Smooth muscle cell (in vitro differentiated cells): ENCODE results near the gene MDK. TPM values are rescaled to one million over a fixed set of nuclear protein-coding genes. Genes with fewer than 3 reads are reported as not detected.

Experiments
- DNase-seq: peaks from one replicate; lab custom pipeline; 2025; ENCODE audit not compliant: unreplicated experiment; lab: John Stamatoyannopoulos, UW
- H2AFZ ChIP-seq: fragments of 200-600 bp; sonication (generic); 2 replicates; pipeline ENCODE4 v1.6.0; 2016; ENCODE audit warnings: antibody characterized with exemption, low read depth, mild to moderate bottlenecking
- H3F3A ChIP-seq: fragments of 200-600 bp; sonication (generic); 2 replicates; pipeline ENCODE4 v1.6.0; 2017; ENCODE audit warnings: antibody characterized with exemption, low read depth
- H3K27ac ChIP-seq: fragments of 200-600 bp; sonication (generic); 2 replicates; pipeline ENCODE4 v1.5.1; 2016; ENCODE audit warnings: low read depth, mild to moderate bottlenecking
- H3K27me3 ChIP-seq: fragments of 200-600 bp; sonication (generic); 2 replicates; pipeline ENCODE4 v1.6.1; 2016; ENCODE audit warnings: low read depth, mild to moderate bottlenecking
- H3K36me3 ChIP-seq: fragments of 200-600 bp; sonication (generic); 2 replicates; pipeline ENCODE4 v1.5.1; 2016; ENCODE audit warnings: low read depth
- H3K4me1 ChIP-seq: fragments of 200-600 bp; sonication (generic); 2 replicates; pipeline ENCODE4 v1.5.1; 2016; ENCODE audit warnings: low read depth
- H3K4me2 ChIP-seq: fragments of 200-600 bp; sonication (generic); 2 replicates; pipeline ENCODE4 v1.6.0; 2016; ENCODE audit warnings: mild to moderate bottlenecking
- H3K4me3 ChIP-seq: fragments of 200-600 bp; sonication (generic); 2 replicates; pipeline ENCODE4 v1.5.1; 2016; ENCODE audit warnings: mild to moderate bottlenecking
- H3K79me2 ChIP-seq: fragments of 200-600 bp; sonication (generic); 2 replicates; pipeline ENCODE4 v1.6.0; 2016; ENCODE audit warnings: low read depth, mild to moderate bottlenecking
- H3K9ac ChIP-seq: fragments of 200-600 bp; sonication (generic); 2 replicates; pipeline ENCODE4 v1.6.0; 2016; ENCODE audit warnings: low read depth
- H3K9me3 ChIP-seq: fragments of 200-600 bp; sonication (generic); replicated peaks from 2 replicates; pipeline ENCODE4 v1.5.1; 2016; ENCODE audit warnings: low read depth
- H4K20me1 ChIP-seq: fragments of 200-600 bp; sonication (generic); 2 replicates; pipeline ENCODE4 v1.6.0; 2016; ENCODE audit warnings: low read depth
- CTCF ChIP-seq: fragments of 200-600 bp; sonication (generic); IDR thresholded peaks from 2 replicates; pipeline ENCODE4 v1.5.1; 2017; ENCODE audit warnings: borderline replicate concordance, mild to moderate bottlenecking, antibody characterized with exemption; ENCODE audit not compliant: insufficient read depth, poor library complexity, severe bottlenecking
- WGBS: methylation state at CpG from one replicate; pipeline ENCODE4 v1.1.7; 2016; ENCODE audit warnings: low lambda C conversion rate; 5-methylcytosine and 5-hydroxymethylcytosine counted together
- polyA plus RNA-seq: library from polyadenylated mRNA; unstranded; fragments of >200 nt; fragmentation: Nextera tagmentation; extraction: Ambion mirVana; gene quantifications from 2 replicates; pipeline ENCODE4 v1.2.1, GENCODE V29; 2016
- total RNA-seq: library from RNA; depleted of rRNA; stranded (reverse); fragments of >200 nt; gene quantifications from 2 replicates; pipeline ENCODE4 v1.2.3, GENCODE V29; 2014

Gene MDK
- total and polyA plus RNA-seq, 2 experiments from 2014 or later = 490 to 667 TPM

GRCh38 chr11:46356924-46357482, 24.5 kb upstream of the MDK start:
- Histone ChIP-seq H3K9ac (no peak overlapping the region), H3K27me3 (no peaks in the 10 kb centered on the region), H3F3A (no peaks in the 10 kb centered on the region), H3K4me3 (no peak overlapping the region), H3K36me3 (no peaks in the 10 kb centered on the region), H2AFZ (no peak overlapping the region), H3K27ac (no peak overlapping the region), H3K9me3 (no peaks in the 10 kb centered on the region), H3K4me2 (no peak overlapping the region), H3K79me2 (peaks cover 75% of the 10 kb centered on the region), H3K4me1 (peaks cover 13% of the 10 kb centered on the region), H4K20me1 (peaks cover 79% of the 10 kb centered on the region)
- 62% methylated on average over 7 of the region's 7 CpGs for WGBS
- no peak for TF ChIP-seq CTCF
- no peak for DNase-seq

- Histone ChIP-seq H3K9ac (no peak overlapping the region), H3K4me1 (peaks cover 13% of the 10 kb centered on the region), H2AFZ (no peak overlapping the region), H3K79me2 (peaks cover 70% of the 10 kb centered on the region), H4K20me1 (peaks cover 79% of the 10 kb centered on the region), H3K4me2 (no peak overlapping the region), H3K27me3 (no peaks in the 10 kb centered on the region), H3K36me3 (no peaks in the 10 kb centered on the region), H3F3A (no peaks in the 10 kb centered on the region), H3K9me3 (no peaks in the 10 kb centered on the region), H3K27ac (no peak overlapping the region), H3K4me3 (no peak overlapping the region)
- DNase-seq = no peak
- no peak for TF ChIP-seq CTCF
- 92% methylated on average over 11 of the region's 11 CpGs for WGBS
Observed at GRCh38 chr11:46357483-46357936, 24.0 kb upstream of the MDK start.

DNA sequence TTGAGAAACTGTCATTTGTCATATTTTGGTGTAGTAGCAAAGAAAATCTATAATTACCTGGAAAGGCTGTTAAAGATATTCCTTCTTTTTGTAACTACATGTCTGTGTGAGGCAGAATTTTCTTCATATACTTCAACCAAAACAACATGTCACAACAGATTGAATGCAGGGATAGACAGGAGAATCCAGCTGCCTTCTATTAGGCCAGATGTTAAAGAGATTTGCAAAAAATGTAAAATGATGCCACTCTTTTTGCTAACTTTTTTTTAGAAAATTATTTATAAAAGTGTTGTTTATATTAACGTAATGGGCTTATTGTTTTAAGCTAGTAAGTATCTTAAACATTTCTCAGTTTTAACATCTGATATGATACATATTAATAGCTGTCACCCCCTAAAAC, 21.5 kb upstream of the MDK start:
- Histone ChIP-seq H3F3A (no peaks in the 10 kb centered on the region), H3K9me3 (no peaks in the 10 kb centered on the region), H4K20me1 (peaks cover 79% of the 10 kb centered on the region), H3K27me3 (no peaks in the 10 kb centered on the region), H3K36me3 (no peaks in the 10 kb centered on the region), H2AFZ (no peak overlapping the region), H3K4me2 (no peak overlapping the region), H3K79me2 (peaks cover 63% of the 10 kb centered on the region), H3K4me1 (peaks cover 20% of the 10 kb centered on the region), H3K27ac (no peak overlapping the region), H3K9ac (no peak overlapping the region), H3K4me3 (no peak overlapping the region)
- WGBS = 90% methylated on average over 1 of the region's 1 CpG
- DNase-seq = no peak
- no peak for TF ChIP-seq CTCF

DNA sequence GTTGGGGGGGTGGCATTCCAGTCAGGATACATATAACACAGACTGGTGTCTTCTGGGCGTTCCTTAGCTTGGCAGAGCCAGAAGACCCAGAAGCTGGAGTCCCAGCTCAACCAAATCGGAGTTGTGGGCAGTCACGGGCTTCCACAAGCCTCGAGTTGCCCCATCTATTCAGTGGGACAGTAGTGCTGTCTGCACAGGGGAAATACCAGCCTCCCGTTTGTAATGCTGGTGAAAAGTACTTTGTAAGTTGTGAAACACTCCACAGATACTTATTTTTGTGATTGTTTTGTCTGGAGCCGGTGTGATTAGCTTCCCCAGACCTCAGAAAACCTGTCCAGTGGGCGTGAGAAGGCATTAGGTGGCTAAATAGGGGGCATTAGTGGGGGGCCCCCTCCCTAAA, 20.6 kb upstream of the MDK start:
- Histone ChIP-seq H3K4me3 (no peak overlapping the region), H3K4me1 (peaks cover 20% of the 10 kb centered on the region), H3K9ac (peak overlapping the region; percentile 28), H3K27ac (peak overlapping the region; percentile 38), H3K36me3 (no peaks in the 10 kb centered on the region), H2AFZ (no peak overlapping the region), H3K79me2 (peaks cover 57% of the 10 kb centered on the region), H3F3A (no peaks in the 10 kb centered on the region), H3K4me2 (peak overlapping the region; percentile 74), H3K9me3 (no peaks in the 10 kb centered on the region), H3K27me3 (no peaks in the 10 kb centered on the region), H4K20me1 (peaks cover 87% of the 10 kb centered on the region)
- no peak for TF ChIP-seq CTCF
- 69% methylated on average over 7 of the region's 7 CpGs for WGBS
- DNase-seq = no peak
